Measurements from ENCODE around the gene EBF3. TPM values are rescaled to one million over a fixed set of nuclear protein-coding genes. Genes with fewer than 3 reads are reported as not detected.

Gene EBF3
- total RNA-seq, 4 donors from 2014 or later, result 5.5 to 10.4 (median 8.2) TPM

DNA sequence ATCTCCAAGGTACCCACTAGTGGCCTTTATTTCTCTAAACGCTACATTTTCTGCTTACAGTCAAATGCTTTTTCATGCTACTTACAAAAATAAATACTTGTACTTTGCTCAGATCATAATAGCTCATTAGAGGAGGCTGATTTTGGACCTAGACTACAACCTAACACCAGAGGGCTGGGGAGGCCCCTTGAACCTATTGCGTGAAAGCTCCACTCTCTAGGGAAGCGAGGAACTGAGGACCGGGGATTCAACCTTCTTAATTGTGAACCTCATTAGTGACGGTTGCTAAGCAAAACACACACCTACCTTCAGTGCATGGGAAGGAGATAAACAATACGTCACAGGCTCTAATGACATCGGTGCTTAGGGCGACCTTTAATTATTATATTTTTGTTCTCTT lies 92.1 kb downstream of the EBF3 start:
- DNase-seq, result no peak
- no peaks in the 10 kb centered on the region for H3K9me3 ChIP-seq
- H3K27ac ChIP-seq, result no peak overlapping the region
- intact Hi-C loops (cut with DNase I; ENCODE audit: low total_unique reads), result no loop called here
- TF ChIP-seq, protein P1, sequence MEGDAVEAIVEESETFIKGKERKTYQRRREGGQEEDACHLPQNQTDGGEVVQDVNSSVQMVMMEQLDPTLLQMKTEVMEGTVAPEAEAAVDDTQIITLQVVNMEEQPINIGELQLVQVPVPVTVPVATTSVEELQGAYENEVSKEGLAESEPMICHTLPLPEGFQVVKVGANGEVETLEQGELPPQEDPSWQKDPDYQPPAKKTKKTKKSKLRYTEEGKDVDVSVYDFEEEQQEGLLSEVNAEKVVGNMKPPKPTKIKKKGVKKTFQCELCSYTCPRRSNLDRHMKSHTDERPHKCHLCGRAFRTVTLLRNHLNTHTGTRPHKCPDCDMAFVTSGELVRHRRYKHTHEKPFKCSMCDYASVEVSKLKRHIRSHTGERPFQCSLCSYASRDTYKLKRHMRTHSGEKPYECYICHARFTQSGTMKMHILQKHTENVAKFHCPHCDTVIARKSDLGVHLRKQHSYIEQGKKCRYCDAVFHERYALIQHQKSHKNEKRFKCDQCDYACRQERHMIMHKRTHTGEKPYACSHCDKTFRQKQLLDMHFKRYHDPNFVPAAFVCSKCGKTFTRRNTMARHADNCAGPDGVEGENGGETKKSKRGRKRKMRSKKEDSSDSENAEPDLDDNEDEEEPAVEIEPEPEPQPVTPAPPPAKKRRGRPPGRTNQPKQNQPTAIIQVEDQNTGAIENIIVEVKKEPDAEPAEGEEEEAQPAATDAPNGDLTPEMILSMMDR (IDR thresholded peaks at IDR 0.05 in 4 of 5, conservative IDR thresholded peaks at IDR 0.05 in 1 of 5), result no peak
- TF ChIP-seq POLR2A (IDR thresholded peaks at IDR 0.05), result no peak
- no peaks in the 10 kb centered on the region for H3K27me3 ChIP-seq
- H3K4me1 ChIP-seq, result no peaks in the 10 kb centered on the region
- ATAC-seq, result no peak
- in situ Hi-C loops (cut with MboI; ENCODE audit: low sequenced_read_pairs in 4 of 4), result no loop called here
- H3K4me3 ChIP-seq, result no peak overlapping the region
- H3K36me3 ChIP-seq, result no peaks in the 10 kb centered on the region

GRCh38 chr10:129870961-129871621 lies 93.0 kb downstream of the EBF3 start:
- Histone ChIP-seq H3K36me3 (no peaks in the 10 kb centered on the region), H3K4me1 (no peaks in the 10 kb centered on the region), H3K27me3 (no peaks in the 10 kb centered on the region), H3K4me3 (no peak overlapping the region), H3K9me3 (no peaks in the 10 kb centered on the region), H3K27ac (no peak overlapping the region)
- TF ChIP-seq, protein P1 (IDR thresholded peaks at IDR 0.05 in 4 of 5, conservative IDR thresholded peaks at IDR 0.05 in 1 of 5), result no peak
- no peak for TF ChIP-seq POLR2A (IDR thresholded peaks at IDR 0.05)
- intact Hi-C loops (cut with DNase I; ENCODE audit: low total_unique reads), result no loop called here
- DNase-seq (peak in 1 of 2 donors; percentile 30), ATAC-seq (peak; percentile 36 to 52)
- in situ Hi-C loops (cut with MboI; ENCODE audit: low sequenced_read_pairs in 4 of 4), result no loop called here

DNA sequence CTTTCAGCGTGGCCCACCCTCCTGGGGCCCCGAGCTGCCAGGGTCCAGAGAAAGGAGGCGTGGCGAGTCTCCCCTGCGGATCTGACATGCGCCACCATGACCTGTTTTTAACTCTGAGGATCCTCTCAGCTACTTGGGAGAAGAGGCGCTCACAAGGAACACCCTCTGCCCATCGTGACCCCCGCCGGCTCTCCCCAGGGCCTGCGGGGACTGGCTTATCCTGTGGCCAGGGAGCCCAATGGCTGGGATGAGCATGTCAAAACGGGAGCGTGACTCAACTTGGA lies 93.7 kb downstream of the EBF3 start:
- ATAC-seq, result no peak
- no peak overlapping the region for H3K4me3 ChIP-seq
- in situ Hi-C loops (cut with MboI; ENCODE audit: low sequenced_read_pairs in 4 of 4), result no loop called here
- TF ChIP-seq POLR2A (IDR thresholded peaks at IDR 0.05), result no peak
- TF ChIP-seq, protein P1 (IDR thresholded peaks at IDR 0.05 in 4 of 5, conservative IDR thresholded peaks at IDR 0.05 in 1 of 5), result no peak
- intact Hi-C loops (cut with DNase I; ENCODE audit: low total_unique reads), result no loop called here
- no peaks in the 10 kb centered on the region for H3K9me3 ChIP-seq
- DNase-seq, result no peak
- no peaks in the 10 kb centered on the region for H3K4me1 ChIP-seq
- H3K27me3 ChIP-seq, result no peaks in the 10 kb centered on the region
- H3K27ac ChIP-seq, result no peak overlapping the region
- no peaks in the 10 kb centered on the region for H3K36me3 ChIP-seq

- Histone ChIP-seq H3K27ac (no peak overlapping the region), H3K4me1 (no peaks in the 10 kb centered on the region), H3K27me3 (no peaks in the 10 kb centered on the region), H3K4me3 (no peak overlapping the region), H3K36me3 (no peaks in the 10 kb centered on the region), H3K9me3 (no peaks in the 10 kb centered on the region)
- DNase-seq (no peak), ATAC-seq (no peak)
- in situ Hi-C loops (cut with MboI; ENCODE audit: low sequenced_read_pairs in 4 of 4), result no loop called here
- no peak for TF ChIP-seq POLR2A (IDR thresholded peaks at IDR 0.05)
- TF ChIP-seq, protein P1 (IDR thresholded peaks at IDR 0.05 in 4 of 5, conservative IDR thresholded peaks at IDR 0.05 in 1 of 5), result no peak
- intact Hi-C loops (cut with DNase I; ENCODE audit: low total_unique reads), result no loop called here
Observed at GRCh38 chr10:129869596-129870473, 94.2 kb downstream of the EBF3 start.

All from gastrocnemius medialis (tissue), 4 donors.